Osteoblast (primary cell): ENCODE results near the gene PSKH1. TPM values are rescaled to one million over a fixed set of nuclear protein-coding genes. Genes with fewer than 3 reads are reported as not detected.

Experiments used
- DNase-seq: peaks from one replicate; pipeline ENCODE4 v3.0.0; 2011; ENCODE audit warnings: low spot score, mixed read lengths; ENCODE audit not compliant: insufficient read length; ENCODE audit errors: missing footprints
- H2AFZ ChIP-seq: 2 replicates; pipeline ENCODE4 v1.6.0; 2011; ENCODE audit warnings: mild to moderate bottlenecking, low read length
- H3K27ac ChIP-seq: 2 replicates; pipeline ENCODE4 v1.5.1; 2011; ENCODE audit warnings: mild to moderate bottlenecking, low read depth, low read length, moderate library complexity
- H3K27me3 ChIP-seq: 2 replicates; pipeline ENCODE4 v1.6.0; 2012; ENCODE audit warnings: mild to moderate bottlenecking, control low read depth, inconsistent platforms, low read length, moderate library complexity; ENCODE audit not compliant: insufficient read depth
- H3K36me3 ChIP-seq: 2 replicates; pipeline ENCODE4 v1.5.1; 2011; ENCODE audit warnings: mild to moderate bottlenecking, low read length, control low read depth, moderate library complexity; ENCODE audit not compliant: insufficient read depth
- H3K4me1 ChIP-seq: 2 replicates; pipeline ENCODE4 v1.5.1; 2011; ENCODE audit warnings: mild to moderate bottlenecking, low read length, control low read depth, moderate library complexity; ENCODE audit not compliant: insufficient read depth
- H3K4me2 ChIP-seq: 2 replicates; pipeline ENCODE4 v1.6.0; 2011; ENCODE audit warnings: mild to moderate bottlenecking, low read length; ENCODE audit not compliant: insufficient read depth
- H3K4me3 ChIP-seq: fragments of 200-600 bp; sonication (generic); 3 replicates; pipeline ENCODE4 v1.5.1; 2012; ENCODE audit warnings: mild to moderate bottlenecking, low read length, inconsistent platforms; ENCODE audit not compliant: insufficient read depth
- H3K79me2 ChIP-seq: 2 replicates; pipeline ENCODE4 v1.6.0; 2012; ENCODE audit warnings: mild to moderate bottlenecking, low read length, control low read depth, inconsistent platforms; ENCODE audit not compliant: insufficient read depth
- H3K9me3 ChIP-seq: 2 replicates; pipeline ENCODE4 v1.5.1; 2011; ENCODE audit warnings: low read depth, low read length, control low read depth
- H4K20me1 ChIP-seq: 2 replicates; pipeline ENCODE4 v1.6.0; 2012; ENCODE audit warnings: mild to moderate bottlenecking, low read length, control low read depth; ENCODE audit not compliant: insufficient read depth
- total RNA-seq: library from RNA; depleted of rRNA; stranded (reverse); fragments of >200 nt; gene quantifications from 2 replicates; pipeline ENCODE4 v1.2.3, GENCODE V29; 2012
- TF ChIP-seq, protein P1 (sequence below): IDR thresholded peaks from 2 replicates; pipeline ENCODE4 v1.5.1; 2011; ENCODE audit warnings: mild to moderate bottlenecking, low read depth, low read length, moderate library complexity; ENCODE audit errors: extremely low read depth

Gene PSKH1
- total RNA-seq, 1 donor: 18.5 TPM

DNA sequence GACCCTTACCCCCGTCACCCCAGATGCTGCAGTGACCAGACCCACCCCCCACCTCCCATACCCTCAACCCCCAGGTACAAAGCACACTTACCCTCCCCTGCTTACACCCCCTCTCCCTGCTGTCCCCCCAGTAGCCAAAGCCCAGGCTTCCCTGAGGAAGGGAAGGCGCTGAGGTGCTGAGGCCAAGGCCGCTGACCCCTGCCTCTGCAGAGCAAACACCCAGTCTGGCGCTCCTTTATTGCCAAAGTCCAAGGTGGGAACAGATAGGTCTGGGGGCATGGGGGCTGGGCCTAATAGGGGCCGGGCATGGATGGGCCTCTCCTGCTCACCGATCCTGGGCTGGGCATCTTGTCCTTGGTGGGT lies 50.2 kb downstream of the PSKH1 start:
- Histone ChIP-seq H3K27ac (peak overlapping the region; percentile 27), H3K36me3 (peaks cover 92% of the 10 kb centered on the region), H4K20me1 (peaks cover 47% of the 10 kb centered on the region)

DNA sequence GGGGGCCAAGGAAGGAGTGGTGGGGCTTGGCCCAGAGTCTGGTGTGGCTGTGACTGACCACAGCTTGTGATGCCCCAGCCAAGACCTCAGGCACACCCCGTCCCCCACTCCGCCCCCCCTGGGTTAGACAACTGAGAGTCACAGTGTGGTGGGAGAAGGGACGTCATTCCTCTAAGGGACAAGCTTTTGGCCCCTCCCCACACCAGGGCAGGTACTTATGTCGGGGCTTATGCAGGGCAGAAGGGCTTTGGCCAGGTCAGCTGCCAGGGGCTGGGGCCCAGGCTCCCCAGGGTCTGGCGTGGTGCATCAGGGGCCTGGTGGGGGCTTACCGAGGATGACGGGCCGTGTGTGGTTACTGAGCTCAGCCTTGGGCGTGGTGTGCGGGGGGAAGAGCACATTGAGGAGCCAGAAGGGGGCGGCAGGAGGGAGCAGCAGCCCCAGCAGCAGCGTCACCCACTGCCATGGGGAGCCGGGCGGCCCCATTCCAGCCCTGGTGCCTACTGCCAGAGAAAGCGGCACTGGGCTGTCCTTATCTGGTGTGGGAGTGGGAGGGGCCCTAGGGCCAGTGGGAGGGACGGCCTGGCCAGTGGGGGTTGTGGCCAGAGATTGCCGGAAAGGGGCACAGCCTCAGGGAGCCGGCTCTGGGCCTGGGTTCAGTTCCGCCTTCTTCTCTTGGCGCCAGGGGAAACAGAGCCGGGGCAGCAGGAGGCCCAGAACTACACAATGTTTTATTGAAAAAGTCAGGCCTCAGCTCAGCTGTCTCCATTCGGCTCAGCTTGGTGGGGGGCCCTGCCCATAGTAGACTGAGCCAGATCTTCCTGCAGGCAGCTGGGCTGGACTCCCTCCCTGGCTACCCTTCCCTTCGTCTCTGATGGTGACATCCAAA lies 50.8 kb downstream of the PSKH1 start, which contains the start of gene LCAT:
Gene LCAT, minus strand, starts transcription at position 502 of the 886 bp plus-strand sequence. Its CDS starts 19 bp downstream, at position 483.
- Histone ChIP-seq H3K4me2 (no peak within 1 kb of the TSS), H2AFZ (no peak within 1 kb of the TSS), H3K4me1 (no peaks in the 10 kb centered on the region), H3K27me3 (no peaks in the 10 kb centered on the region), H3K4me3 (no peak within 1 kb of the TSS), H3K36me3 (peaks cover 96% of the 10 kb centered on the region), H3K79me2 (peaks cover 20% of the 10 kb centered on the region), H3K27ac (peak within 1 kb of the TSS; percentile 27), H3K9me3 (no peaks in the 10 kb centered on the region), H4K20me1 (peaks cover 50% of the 10 kb centered on the region)
- peak; percentile 93 for DNase-seq
- TF ChIP-seq, protein P1, sequence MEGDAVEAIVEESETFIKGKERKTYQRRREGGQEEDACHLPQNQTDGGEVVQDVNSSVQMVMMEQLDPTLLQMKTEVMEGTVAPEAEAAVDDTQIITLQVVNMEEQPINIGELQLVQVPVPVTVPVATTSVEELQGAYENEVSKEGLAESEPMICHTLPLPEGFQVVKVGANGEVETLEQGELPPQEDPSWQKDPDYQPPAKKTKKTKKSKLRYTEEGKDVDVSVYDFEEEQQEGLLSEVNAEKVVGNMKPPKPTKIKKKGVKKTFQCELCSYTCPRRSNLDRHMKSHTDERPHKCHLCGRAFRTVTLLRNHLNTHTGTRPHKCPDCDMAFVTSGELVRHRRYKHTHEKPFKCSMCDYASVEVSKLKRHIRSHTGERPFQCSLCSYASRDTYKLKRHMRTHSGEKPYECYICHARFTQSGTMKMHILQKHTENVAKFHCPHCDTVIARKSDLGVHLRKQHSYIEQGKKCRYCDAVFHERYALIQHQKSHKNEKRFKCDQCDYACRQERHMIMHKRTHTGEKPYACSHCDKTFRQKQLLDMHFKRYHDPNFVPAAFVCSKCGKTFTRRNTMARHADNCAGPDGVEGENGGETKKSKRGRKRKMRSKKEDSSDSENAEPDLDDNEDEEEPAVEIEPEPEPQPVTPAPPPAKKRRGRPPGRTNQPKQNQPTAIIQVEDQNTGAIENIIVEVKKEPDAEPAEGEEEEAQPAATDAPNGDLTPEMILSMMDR: no peak

More for the DNA sequence above, 50.2 kb downstream of the PSKH1 start:
- H3K4me1 ChIP-seq: no peaks in the 10 kb centered on the region
- no peak overlapping the region for H3K4me2 ChIP-seq
- TF ChIP-seq, protein P1: no peak
- H3K9me3 ChIP-seq: no peaks in the 10 kb centered on the region
- peaks cover 20% of the 10 kb centered on the region for H3K79me2 ChIP-seq
- no peak overlapping the region for H2AFZ ChIP-seq
- H3K27me3 ChIP-seq: no peaks in the 10 kb centered on the region
- no peak overlapping the region for H3K4me3 ChIP-seq
- DNase-seq: peak; percentile 72

DNA sequence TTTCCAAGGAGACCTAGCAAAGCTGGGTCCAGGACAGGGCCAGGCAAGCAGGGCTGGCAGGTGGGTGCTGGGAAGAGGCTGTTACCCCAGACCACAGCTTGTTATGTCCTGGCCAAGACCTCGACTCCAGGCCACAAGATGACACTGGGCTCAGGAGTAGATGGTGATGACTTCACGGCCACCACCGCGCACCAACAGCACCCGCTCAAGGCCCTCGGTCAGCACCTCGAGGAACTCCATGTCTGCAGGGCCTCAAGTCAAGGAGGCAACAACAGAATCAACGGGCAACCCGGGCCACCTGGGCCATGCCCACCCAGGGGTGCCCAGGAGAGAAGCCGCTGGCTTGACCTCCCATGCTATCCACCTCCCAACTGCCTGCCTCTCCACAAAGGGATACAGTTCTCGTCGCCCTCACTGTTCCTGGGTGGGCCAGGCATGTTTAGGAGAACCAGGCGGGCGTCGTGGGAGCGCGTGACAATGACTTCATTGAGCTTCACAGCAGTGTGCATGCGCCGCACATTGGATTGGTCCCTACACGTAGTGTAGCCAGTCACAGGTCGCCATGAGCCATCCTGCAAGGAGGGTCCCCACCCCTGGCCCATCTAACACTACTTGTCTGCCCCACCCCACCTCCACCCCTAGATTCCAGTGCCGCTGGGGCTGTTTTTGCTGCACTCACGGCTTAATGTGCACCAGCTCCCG lies 51.8 kb downstream of the PSKH1 start:
- no peaks in the 10 kb centered on the region for H3K27me3 ChIP-seq
- H2AFZ ChIP-seq: no peak overlapping the region
- H3K4me2 ChIP-seq: no peak overlapping the region
- peaks cover 92% of the 10 kb centered on the region for H3K36me3 ChIP-seq
- no peaks in the 10 kb centered on the region for H3K4me1 ChIP-seq
- peaks cover 51% of the 10 kb centered on the region for H4K20me1 ChIP-seq
- H3K4me3 ChIP-seq: no peak overlapping the region
- no peak for DNase-seq
- TF ChIP-seq, protein P1: no peak
- peak overlapping the region; percentile 27 for H3K27ac ChIP-seq
- H3K79me2 ChIP-seq: peaks cover 14% of the 10 kb centered on the region
- no peaks in the 10 kb centered on the region for H3K9me3 ChIP-seq

DNA sequence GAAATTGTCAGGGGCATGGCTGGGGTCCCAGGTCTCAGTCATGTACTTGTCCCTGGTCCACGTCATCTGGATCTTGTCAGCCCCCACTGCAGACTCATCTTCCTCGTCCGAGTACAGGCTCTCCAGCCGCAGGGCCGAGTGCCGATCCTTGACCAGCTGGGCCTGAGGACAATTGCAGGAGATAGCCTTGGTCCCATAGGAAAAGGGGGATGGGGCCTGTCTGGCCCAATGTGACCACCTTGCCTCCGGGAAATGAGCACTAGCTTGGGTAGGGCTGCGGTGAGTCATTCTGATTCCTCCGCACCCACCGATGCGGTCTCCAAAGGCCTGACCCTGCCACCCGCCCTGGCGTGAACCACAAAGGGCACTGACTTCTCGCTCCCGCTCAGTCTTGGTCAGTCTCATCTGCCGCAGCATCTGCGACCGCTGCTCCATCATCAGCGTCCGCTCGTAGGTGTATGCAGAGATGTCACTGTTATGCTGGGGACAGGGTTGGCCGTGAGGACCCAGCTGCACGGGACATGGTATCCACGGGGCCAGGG lies 52.4 kb downstream of the PSKH1 start:
- TF ChIP-seq, protein P1: no peak
- Histone ChIP-seq H3K27me3 (no peaks in the 10 kb centered on the region), H3K4me3 (no peak overlapping the region), H4K20me1 (peaks cover 50% of the 10 kb centered on the region), H2AFZ (no peak overlapping the region), H3K9me3 (no peaks in the 10 kb centered on the region), H3K4me1 (no peaks in the 10 kb centered on the region), H3K27ac (no peak overlapping the region), H3K36me3 (peaks cover 92% of the 10 kb centered on the region), H3K79me2 (peaks cover 8% of the 10 kb centered on the region), H3K4me2 (no peak overlapping the region)
- no peak for DNase-seq
